CD14-positive monocyte (primary cell): ENCODE results near the gene RASIP1. TPM values are rescaled to one million over a fixed set of nuclear protein-coding genes. Genes with fewer than 3 reads are reported as not detected.
A peak's percentile ranks its signal among the peaks of the same experiment; 100 is the strongest.

Experiments
- DNase-seq, 3 donors: peaks; one replicate each; pipeline ENCODE4 v3.0.0-alpha.2; 2011 to 2022
- H2AFZ ChIP-seq: 2 replicates; pipeline ENCODE4 v1.6.0; 2012; ENCODE audit warnings: mild to moderate bottlenecking, low read depth, low read length, inconsistent platforms; ENCODE audit not compliant: insufficient read depth, poor library complexity, severe bottlenecking
- H3K27ac ChIP-seq, 2 donors: 1 replicate in 1 of 2; 2 replicates in 1 of 2; pipeline ENCODE4 v1.5.1; 2012 to 2013; ENCODE audit warnings: low read length in 2 of 2, control low read depth in 1 of 2, inconsistent platforms in 1 of 2, low read depth in 1 of 2, mild to moderate bottlenecking in 1 of 2
- H3K27me3 ChIP-seq, 2 donors: one replicate each; pipeline versions ENCODE4 v1.6.0 to v1.6.1; 2011 to 2013; ENCODE audit warnings: low read length in 2 of 2; ENCODE audit not compliant: control insufficient read depth in 2 of 2, insufficient read depth in 2 of 2
- H3K36me3 ChIP-seq, 2 donors: replicated peaks in 1 of 2; 1 replicate in 1 of 2; 2 replicates in 1 of 2; pipeline versions ENCODE4 v1.5.1 to v1.6.1; 2012 to 2013; ENCODE audit warnings: low read length in 2 of 2, control low read depth in 1 of 2, inconsistent platforms in 1 of 2, mild to moderate bottlenecking in 1 of 2; ENCODE audit not compliant: insufficient read depth in 2 of 2, control insufficient read depth in 1 of 2
- H3K4me1 ChIP-seq, 2 donors: 1 replicate in 1 of 2; 2 replicates in 1 of 2; pipeline versions ENCODE4 v1.5.1 to v1.6.1; 2012 to 2013; ENCODE audit warnings: low read length in 2 of 2, control low read depth in 1 of 2, inconsistent platforms in 1 of 2, mild to moderate bottlenecking in 1 of 2, moderate library complexity in 1 of 2; ENCODE audit not compliant: insufficient read depth in 2 of 2, control insufficient read depth in 1 of 2
- H3K4me2 ChIP-seq: replicated peaks from 2 replicates; pipeline ENCODE3; 2012; ENCODE audit warnings: low read length, moderate library complexity, mild to moderate bottlenecking; ENCODE audit not compliant: poor library complexity, severe bottlenecking; ENCODE audit errors: extremely low read depth
- H3K4me3 ChIP-seq, 3 experiments: fragments of 200-600 bp in 1 of 3; sonication (generic) in 1 of 3; replicated peaks in 1 of 3; 1 replicate in 2 of 3; 2 replicates in 1 of 3; pipeline ENCODE4 v1.5.1; 2011 to 2013; ENCODE audit warnings: low read length in 3 of 3, mild to moderate bottlenecking in 3 of 3, control low read depth in 2 of 3, low read depth in 2 of 3, inconsistent platforms in 1 of 3, moderate library complexity in 1 of 3
- H3K79me2 ChIP-seq: 2 replicates; pipeline ENCODE4 v1.6.0; 2012; ENCODE audit warnings: mild to moderate bottlenecking, control low read depth, inconsistent platforms, low read length, moderate library complexity; ENCODE audit not compliant: insufficient read depth
- H3K9ac ChIP-seq: 2 replicates; pipeline ENCODE4 v1.6.0; 2017; ENCODE audit warnings: low read length, mild to moderate bottlenecking; ENCODE audit not compliant: insufficient read depth, poor library complexity, severe bottlenecking
- H3K9me3 ChIP-seq, 2 donors: replicated peaks in 1 of 2; 1 replicate in 1 of 2; 2 replicates in 1 of 2; pipeline versions ENCODE4 v1.5.1 to v1.6.1; 2012 to 2013; ENCODE audit warnings: low read length in 2 of 2, control low read depth in 1 of 2; ENCODE audit not compliant: control insufficient read depth in 1 of 2, insufficient read depth in 1 of 2
- H4K20me1 ChIP-seq: 2 replicates; pipeline ENCODE4 v1.6.0; 2012; ENCODE audit warnings: mild to moderate bottlenecking, low read length, control low read depth, moderate library complexity; ENCODE audit not compliant: insufficient read depth
- H3K27ac Mint-ChIP-seq, 7 donors: one replicate each; pipeline ENCODE4 v1.8.0; 2020; ENCODE audit warnings: mild to moderate bottlenecking in 7 of 7, mixed read lengths in 7 of 7, moderate library complexity in 6 of 7, inconsistent platforms in 2 of 7
- H3K27me3 Mint-ChIP-seq, 3 donors: one replicate each; pipeline ENCODE4 v1.8.0; 2021 to 2022; ENCODE audit warnings: low read depth in 3 of 3, mild to moderate bottlenecking in 3 of 3, mixed read lengths in 3 of 3, moderate library complexity in 3 of 3, inconsistent platforms in 1 of 3
- H3K36me3 Mint-ChIP-seq, 2 donors: one replicate each; pipeline ENCODE4 v1.8.0; 2020; ENCODE audit warnings: mixed read lengths in 2 of 2, inconsistent platforms in 1 of 2, mild to moderate bottlenecking in 1 of 2
- H3K4me1 Mint-ChIP-seq: one replicate; pipeline ENCODE4 v1.8.0; 2020; ENCODE audit warnings: mild to moderate bottlenecking, mixed read lengths
- H3K4me3 Mint-ChIP-seq, 2 donors: one replicate each; pipeline ENCODE4 v1.8.0; 2020; ENCODE audit warnings: mild to moderate bottlenecking in 2 of 2, mixed read lengths in 2 of 2, moderate library complexity in 1 of 2
- H3K9me3 Mint-ChIP-seq, 7 donors: one replicate each; pipeline ENCODE4 v1.8.0; 2020 to 2022; ENCODE audit warnings: mixed read lengths in 7 of 7, mild to moderate bottlenecking in 6 of 7, moderate library complexity in 6 of 7, inconsistent platforms in 2 of 7
- CTCF ChIP-seq: fragments of 200-600 bp; IDR thresholded peaks from one replicate; pipeline ENCODE4 v1.8.0; 2022; ENCODE audit warnings: antibody characterized with exemption, mild to moderate bottlenecking
- WGBS: methylation state at CpG from one replicate; pipeline ENCODE4 v1.1.5; 2013; ENCODE audit warnings: missing lambda C conversion rate; ENCODE audit not compliant: insufficient coverage; 5-methylcytosine and 5-hydroxymethylcytosine counted together
- intact Hi-C, 2 donors: fragments of 100-400 bp; cut with micrococcal nuclease; formaldehyde crosslinking; loops; one replicate each; pipeline versions ENCODE4 v1.15.0 to v1.15.1; 2023
- polyA plus RNA-seq, 3 donors: library from polyadenylated mRNA; depleted of rRNA in 1 of 3; unstranded in 2 of 3; stranded (reverse) in 1 of 3; fragments of 300-500 nt in 2 of 3; fragments of >200 nt in 1 of 3; fragmentation: Illumina TruSeq in 2 of 3; gene quantifications; 1 replicate in 2 of 3; 2 replicates in 1 of 3; pipeline ENCODE4 v1.2.3, GENCODE V29; 2012 to 2021

Gene RASIP1
- polyA plus RNA-seq, 3 donors, result 1.2 TPM; not detected in 2

DNA sequence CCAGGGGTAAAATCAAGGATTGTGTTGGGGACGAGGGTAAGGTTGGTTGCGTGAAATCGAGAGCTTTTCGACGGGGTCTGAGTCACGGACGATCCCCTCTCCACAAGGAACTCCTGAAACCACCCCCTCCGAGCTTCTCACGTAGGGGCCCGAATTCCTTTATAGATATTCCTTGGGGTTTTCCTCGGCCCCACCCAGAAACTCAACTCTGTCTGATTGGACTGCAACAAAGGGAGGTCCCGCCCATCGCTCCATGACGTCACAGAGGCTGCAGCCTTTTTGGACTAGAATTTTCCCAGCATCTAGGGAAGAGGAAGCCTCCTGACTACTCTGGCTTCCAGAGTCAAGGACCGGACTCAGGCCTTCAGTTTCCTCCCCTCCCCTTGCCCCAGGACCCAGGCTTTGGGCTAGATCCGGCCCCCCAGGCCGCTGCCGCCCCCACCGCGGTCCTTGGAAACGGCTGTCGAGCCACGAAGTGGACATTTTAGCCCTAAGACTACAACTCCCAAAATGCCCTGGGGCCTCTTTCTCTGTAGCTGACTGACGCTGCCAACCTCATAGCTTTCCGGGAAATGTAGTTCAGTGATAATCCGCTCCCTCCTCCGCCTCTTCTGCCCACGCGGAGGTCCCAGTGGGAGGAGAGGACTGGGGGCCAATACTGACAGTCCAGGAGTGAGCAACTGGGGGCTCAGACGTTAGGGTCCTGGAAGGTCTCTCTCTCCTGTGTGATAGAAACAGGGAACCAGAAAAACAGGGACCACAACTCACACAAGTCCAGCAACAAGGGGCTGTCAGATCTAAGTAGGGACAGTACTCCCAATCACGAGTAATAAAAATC lies 6.5 kb upstream of the RASIP1 start, which contains the start of gene IZUMO1:
Gene IZUMO1, minus strand, starts transcription at position 172 of the 838 bp plus-strand sequence. CDS start 1,050 bp downstream, outside the sequence.
- H2AFZ ChIP-seq, result peak within 1 kb of the TSS; percentile 80
- H3K27ac Mint-ChIP-seq, result peak within 1 kb of the TSS in 4 of 7 donors; percentile 45 to 61 (median 54)
- no peaks in the 10 kb centered on the region for H3K36me3 ChIP-seq
- H3K27me3 Mint-ChIP-seq, result peaks cover 37 to 70% (median 53%) of the 10 kb centered on the region in 3 donors
- peak; percentile 56 to 94 (median 77) for DNase-seq
- H3K4me2 ChIP-seq, result peak within 1 kb of the TSS; percentile 63
- H3K9me3 Mint-ChIP-seq, result peaks cover 8 to 22% (median 17%) of the 10 kb centered on the region in 7 donors
- peaks cover 20% of the 10 kb centered on the region for H3K4me1 Mint-ChIP-seq
- intact Hi-C loops, result no loop called here
- H4K20me1 ChIP-seq, result no peaks in the 10 kb centered on the region
- 6% methylated on average over 16 of the region's 31 CpGs for WGBS
- H3K79me2 ChIP-seq, result no peaks in the 10 kb centered on the region
- H3K27me3 ChIP-seq, result peaks cover 4 to 40% of the 10 kb centered on the region in 2 donors
- peaks cover 0 to 5% of the 10 kb centered on the region in 2 donors for H3K36me3 Mint-ChIP-seq
- peak within 1 kb of the TSS; percentile 51 for H3K9ac ChIP-seq
- TF ChIP-seq CTCF, result no peak
- H3K4me1 ChIP-seq, result peaks cover 5 to 11% of the 10 kb centered on the region in 2 donors
- H3K4me3 Mint-ChIP-seq, result peak within 1 kb of the TSS; percentile 65 to 76
- H3K27ac ChIP-seq, result no peak within 1 kb of the TSS
- H3K4me3 ChIP-seq, result peak within 1 kb of the TSS; percentile 19 to 76 (median 36)
- H3K9me3 ChIP-seq, result peaks cover 10 to 12% of the 10 kb centered on the region in 2 donors

DNA sequence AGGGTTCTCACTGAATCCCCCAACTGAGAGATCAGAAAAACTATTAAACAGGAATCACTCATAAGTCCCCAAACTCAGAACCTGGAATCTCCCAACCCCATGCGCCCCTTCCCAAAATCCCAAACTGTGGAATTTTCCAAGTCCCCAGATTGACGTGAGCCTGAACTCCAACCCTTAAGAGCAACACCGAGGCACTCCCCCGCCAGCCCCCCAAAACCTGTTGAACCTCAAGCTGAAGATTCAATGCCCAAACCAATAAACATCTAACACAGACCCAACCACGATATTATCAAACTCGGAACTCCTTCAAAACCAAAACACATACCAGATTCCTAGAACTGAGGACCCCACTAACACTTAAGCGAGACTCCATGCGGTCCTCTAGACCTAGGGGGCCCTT lies 5.7 kb upstream of the RASIP1 start:
- TF ChIP-seq CTCF, result no peak
- Histone ChIP-seq H3K4me1 (peaks cover 10 to 17% of the 10 kb centered on the region in 2 donors), H4K20me1 (no peaks in the 10 kb centered on the region), H3K4me3 (no peak overlapping the region), H3K27me3 (peaks cover 3 to 37% of the 10 kb centered on the region in 2 donors), H3K4me2 (no peak overlapping the region), H2AFZ (peak overlapping the region; percentile 80), H3K79me2 (no peaks in the 10 kb centered on the region), H3K27ac (no peak overlapping the region), H3K9ac (no peak overlapping the region), H3K36me3 (no peaks in the 10 kb centered on the region), H3K9me3 (peaks cover 12 to 13% of the 10 kb centered on the region in 2 donors)
- H3K27me3 Mint-ChIP-seq, result peaks cover 33 to 68% (median 52%) of the 10 kb centered on the region in 3 donors
- H3K36me3 Mint-ChIP-seq, result peaks cover 0 to 5% of the 10 kb centered on the region in 2 donors
- H3K9me3 Mint-ChIP-seq, result peaks cover 8 to 24% (median 19%) of the 10 kb centered on the region in 7 donors
- H3K4me3 Mint-ChIP-seq, result peak overlapping the region in 1 of 2 donors; percentile 76
- DNase-seq, result no peak
- peaks cover 23% of the 10 kb centered on the region for H3K4me1 Mint-ChIP-seq
- WGBS, result 91% methylated on average over 8 of the region's 8 CpGs
- H3K27ac Mint-ChIP-seq, result peak overlapping the region in 1 of 7 donors; percentile 45
- intact Hi-C loops, result no loop called here
